GM23338 (cell line): Measurements from ENCODE around the gene ME1. TPM values are rescaled to one million over a fixed set of nuclear protein-coding genes. Genes with fewer than 3 reads are reported as not detected.

ENCODE experiments used
- ATAC-seq: fragments of 200-7000 bp; cut with Tn5 transposase; 3 replicates; pipeline ENCODE4 v1.9.1; 2020
- DNase-seq: peaks from one replicate; pipeline ENCODE4 v3.0.0-alpha.2; 2015; ENCODE audit warnings: low spot score
- H2AFZ ChIP-seq: fragments of 200-600 bp; sonication (generic); 2 replicates; pipeline ENCODE4 v1.8.0; 2016; ENCODE audit warnings: antibody characterized with exemption, mild to moderate bottlenecking, moderate library complexity
- H3F3A ChIP-seq: fragments of 200-600 bp; sonication (generic); replicated peaks from 2 replicates; pipeline ENCODE4 v1.8.0; 2017; ENCODE audit warnings: antibody characterized with exemption, mixed run types, low read depth
- H3K27ac ChIP-seq: fragments of 200-600 bp; sonication (generic); 2 replicates; pipeline ENCODE4 v1.6.1; 2016; ENCODE audit warnings: low read depth
- H3K27me3 ChIP-seq: fragments of 200-600 bp; sonication (generic); 2 replicates; pipeline ENCODE4 v1.8.0; 2016; ENCODE audit warnings: mild to moderate bottlenecking, mixed run types, moderate library complexity; ENCODE audit not compliant: insufficient read depth
- H3K36me3 ChIP-seq: fragments of 200-600 bp; sonication (generic); 2 replicates; pipeline ENCODE4 v1.8.0; 2016; ENCODE audit warnings: mild to moderate bottlenecking; ENCODE audit not compliant: insufficient read depth
- H3K4me1 ChIP-seq: fragments of 200-600 bp; sonication (generic); 2 replicates; pipeline ENCODE4 v1.8.0; 2016; ENCODE audit warnings: mild to moderate bottlenecking, moderate library complexity; ENCODE audit not compliant: insufficient read depth
- H3K4me2 ChIP-seq: fragments of 200-600 bp; sonication (generic); 2 replicates; pipeline ENCODE4 v1.7.1; 2017; ENCODE audit warnings: mixed run types
- H3K4me3 ChIP-seq: fragments of 200-600 bp; sonication (generic); 2 replicates; pipeline ENCODE4 v1.6.1; 2016; ENCODE audit warnings: mixed run types
- H3K79me2 ChIP-seq: fragments of 200-600 bp; sonication (generic); replicated peaks from 2 replicates; pipeline ENCODE4 v1.8.0; 2017; ENCODE audit warnings: mild to moderate bottlenecking; ENCODE audit not compliant: insufficient read depth
- H3K9me2 ChIP-seq: fragments of 200-600 bp; sonication (generic); 2 replicates; pipeline ENCODE4 v1.8.0; 2017; ENCODE audit not compliant: insufficient read depth
- H4K20me1 ChIP-seq: fragments of 200-600 bp; sonication (generic); replicated peaks from 2 replicates; pipeline ENCODE4 v1.8.0; 2017; ENCODE audit warnings: mild to moderate bottlenecking; ENCODE audit not compliant: insufficient read depth
- H3K27ac Mint-ChIP-seq: 2 replicates; pipeline ENCODE4 v1.8.0; 2020; ENCODE audit warnings: inconsistent platforms, mild to moderate bottlenecking, moderate library complexity, mixed read lengths
- H3K27me3 Mint-ChIP-seq: 3 replicates; pipeline ENCODE4 v1.8.0; 2022; ENCODE audit warnings: low read depth, mild to moderate bottlenecking, moderate library complexity, mixed read lengths, inconsistent platforms; ENCODE audit not compliant: insufficient read depth, poor library complexity
- H3K36me3 Mint-ChIP-seq: 3 replicates; pipeline ENCODE4 v1.8.0; 2021; ENCODE audit warnings: low read depth, mild to moderate bottlenecking, inconsistent platforms, moderate library complexity, mixed read lengths
- H3K4me1 Mint-ChIP-seq: 3 replicates; pipeline ENCODE4 v1.8.0; 2020; ENCODE audit warnings: mild to moderate bottlenecking, inconsistent platforms, mixed read lengths
- H3K4me3 Mint-ChIP-seq: 3 replicates; pipeline ENCODE4 v1.8.0; 2021; ENCODE audit warnings: moderate library complexity, mild to moderate bottlenecking, inconsistent platforms, mixed read lengths
- H3K9me3 Mint-ChIP-seq: 3 replicates; pipeline ENCODE4 v1.8.0; 2020; ENCODE audit warnings: moderate library complexity, mild to moderate bottlenecking, inconsistent platforms, mixed read lengths
- CREB1 ChIP-seq: fragments of 250-450 bp; sonication (Bioruptor Pico); IDR thresholded peaks from 2 replicates; pipeline ENCODE4 v1.5.0; 2020; ENCODE audit warnings: low read depth, mild to moderate bottlenecking, moderate library complexity
- CTCF ChIP-seq, 2 experiments: fragments of 200-600 bp in 1 of 2; sonication (generic) in 1 of 2; conservative IDR thresholded peaks; 2 replicates each; pipeline versions ENCODE4 v1.5.1 to v1.6.1; 2016 to 2017; ENCODE audit warnings: antibody characterized with exemption in 2 of 2, low read depth in 2 of 2, mild to moderate bottlenecking in 2 of 2, moderate library complexity in 1 of 2
- EZH2 ChIP-seq: fragments of 200-600 bp; sonication (generic); IDR thresholded peaks from one replicate; pipeline ENCODE4 v1.8.0; 2017; ENCODE audit warnings: antibody characterized with exemption, mild to moderate bottlenecking, low read depth; ENCODE audit not compliant: unreplicated experiment
- EZH2phosphoT487 ChIP-seq: fragments of 200-600 bp; sonication (generic); IDR thresholded peaks from one replicate; pipeline ENCODE4 v1.8.1; 2018; ENCODE audit warnings: antibody characterized with exemption; ENCODE audit not compliant: unreplicated experiment
- JUNB ChIP-seq: IDR thresholded peaks from one replicate; pipeline ENCODE4 v1.6.1; 2016; ENCODE audit warnings: antibody characterized with exemption; ENCODE audit not compliant: unreplicated experiment
- NANOG ChIP-seq: IDR thresholded peaks from 2 replicates; pipeline ENCODE4 v1.6.1; 2016; ENCODE audit warnings: antibody characterized with exemption, borderline replicate concordance
- POLR2AphosphoS5 ChIP-seq: IDR thresholded peaks from 2 replicates; pipeline ENCODE4 v1.6.1; 2016; ENCODE audit warnings: antibody characterized with exemption, low read depth
- ZNF114 ChIP-seq: fragments of 250-450 bp; sonication (Bioruptor Pico); IDR thresholded peaks from 2 replicates; pipeline ENCODE4 v1.5.0; 2020; ENCODE audit warnings: mild to moderate bottlenecking, moderate library complexity
- ZNF331 ChIP-seq: fragments of 250-450 bp; sonication (Bioruptor Pico); IDR thresholded peaks from 2 replicates; pipeline ENCODE4 v1.5.0; 2020; ENCODE audit warnings: low read depth, mild to moderate bottlenecking, moderate library complexity
- polyA plus RNA-seq: library from polyadenylated mRNA; unstranded; fragments of >200 nt; fragmentation: Nextera tagmentation; extraction: Ambion mirVana; gene quantifications from 2 replicates; pipeline ENCODE4 v1.2.1, GENCODE V29; 2016
- total RNA-seq: library from RNA; depleted of rRNA; stranded (reverse); fragments of >200 nt; shearing (Covaris generic); gene quantifications from 2 replicates; pipeline ENCODE4 v1.2.3, GENCODE V29; 2014
- TF ChIP-seq, protein P1 (sequence below): IDR thresholded peaks from 2 replicates; pipeline ENCODE4 v1.6.1; 2016; ENCODE audit warnings: antibody characterized with exemption
- TF ChIP-seq, protein P2 (sequence below): IDR thresholded peaks from one replicate; pipeline ENCODE4 v1.6.1; 2018; ENCODE audit warnings: antibody characterized with exemption; ENCODE audit not compliant: unreplicated experiment

The ME1 gene
- total and polyA plus RNA-seq, 2 experiments from 2014 or later = 6.4 to 8.0 TPM

GRCh38 chr6:83474309-83474708 is 43.5 kb upstream of the ME1 start:
- Histone ChIP-seq H3K4me2 (peak overlapping the region; percentile 45), H3K4me1 (peaks cover 13% of the 10 kb centered on the region), H3F3A (no peaks in the 10 kb centered on the region), H3K79me2 (no peaks in the 10 kb centered on the region), H2AFZ (peak overlapping the region; percentile 81), H3K4me3 (no peak overlapping the region), H3K27ac (no peak overlapping the region), H3K27me3 (no peaks in the 10 kb centered on the region), H3K36me3 (no peaks in the 10 kb centered on the region), H4K20me1 (no peaks in the 10 kb centered on the region), H3K9me2 (no peaks in the 10 kb centered on the region)
- H3K9me3 Mint-ChIP-seq = no peaks in the 10 kb centered on the region
- H3K4me1 Mint-ChIP-seq = peaks cover 5% of the 10 kb centered on the region
- peaks cover 1% of the 10 kb centered on the region for H3K27me3 Mint-ChIP-seq
- no peaks in the 10 kb centered on the region for H3K36me3 Mint-ChIP-seq
- H3K4me3 Mint-ChIP-seq = no peak overlapping the region
- no peak overlapping the region for H3K27ac Mint-ChIP-seq
- ATAC-seq = no peak; the same call in 2 of the 3 replicates
- peak; percentile 2 for DNase-seq
- TF ChIP-seq CREB1 (CRISPR knock-in tag) (no peak), ZNF331 (CRISPR knock-in tag) (no peak), EZH2phosphoT487 (no peak), JUNB (no peak), NANOG (no peak)
- TF ChIP-seq, protein P1, sequence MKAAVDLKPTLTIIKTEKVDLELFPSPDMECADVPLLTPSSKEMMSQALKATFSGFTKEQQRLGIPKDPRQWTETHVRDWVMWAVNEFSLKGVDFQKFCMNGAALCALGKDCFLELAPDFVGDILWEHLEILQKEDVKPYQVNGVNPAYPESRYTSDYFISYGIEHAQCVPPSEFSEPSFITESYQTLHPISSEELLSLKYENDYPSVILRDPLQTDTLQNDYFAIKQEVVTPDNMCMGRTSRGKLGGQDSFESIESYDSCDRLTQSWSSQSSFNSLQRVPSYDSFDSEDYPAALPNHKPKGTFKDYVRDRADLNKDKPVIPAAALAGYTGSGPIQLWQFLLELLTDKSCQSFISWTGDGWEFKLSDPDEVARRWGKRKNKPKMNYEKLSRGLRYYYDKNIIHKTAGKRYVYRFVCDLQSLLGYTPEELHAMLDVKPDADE = no peak

GRCh38 chr6:83472767-83473166 is 41.9 kb upstream of the ME1 start:
- Mint-ChIP-seq H3K4me3 (no peak overlapping the region), H3K27ac (no peak overlapping the region), H3K4me1 (peaks cover 5% of the 10 kb centered on the region), H3K36me3 (no peaks in the 10 kb centered on the region), H3K9me3 (no peaks in the 10 kb centered on the region), H3K27me3 (no peaks in the 10 kb centered on the region)
- Histone ChIP-seq H3F3A (no peaks in the 10 kb centered on the region), H3K27ac (no peak overlapping the region), H3K79me2 (no peaks in the 10 kb centered on the region), H4K20me1 (no peaks in the 10 kb centered on the region), H3K4me2 (no peak overlapping the region), H2AFZ (no peak overlapping the region), H3K4me1 (peaks cover 13% of the 10 kb centered on the region), H3K27me3 (no peaks in the 10 kb centered on the region), H3K9me2 (no peaks in the 10 kb centered on the region), H3K36me3 (no peaks in the 10 kb centered on the region), H3K4me3 (no peak overlapping the region)
- DNase-seq = no peak
- ATAC-seq = no peak
- no peak for TF ChIP-seq EZH2
- TF ChIP-seq NANOG = no peak
- no peak for TF ChIP-seq CTCF (conservative IDR thresholded peaks at IDR 0.05; ENCODE audit: low read depth in 2 of 2)
- TF ChIP-seq, protein P1 = no peak
- TF ChIP-seq CREB1 (CRISPR knock-in tag) = no peak
- TF ChIP-seq ZNF114 (CRISPR knock-in tag) = no peak
- no peak for TF ChIP-seq JUNB
- no peak for TF ChIP-seq EZH2phosphoT487
- TF ChIP-seq POLR2AphosphoS5 = no peak
- TF ChIP-seq, protein P2, sequence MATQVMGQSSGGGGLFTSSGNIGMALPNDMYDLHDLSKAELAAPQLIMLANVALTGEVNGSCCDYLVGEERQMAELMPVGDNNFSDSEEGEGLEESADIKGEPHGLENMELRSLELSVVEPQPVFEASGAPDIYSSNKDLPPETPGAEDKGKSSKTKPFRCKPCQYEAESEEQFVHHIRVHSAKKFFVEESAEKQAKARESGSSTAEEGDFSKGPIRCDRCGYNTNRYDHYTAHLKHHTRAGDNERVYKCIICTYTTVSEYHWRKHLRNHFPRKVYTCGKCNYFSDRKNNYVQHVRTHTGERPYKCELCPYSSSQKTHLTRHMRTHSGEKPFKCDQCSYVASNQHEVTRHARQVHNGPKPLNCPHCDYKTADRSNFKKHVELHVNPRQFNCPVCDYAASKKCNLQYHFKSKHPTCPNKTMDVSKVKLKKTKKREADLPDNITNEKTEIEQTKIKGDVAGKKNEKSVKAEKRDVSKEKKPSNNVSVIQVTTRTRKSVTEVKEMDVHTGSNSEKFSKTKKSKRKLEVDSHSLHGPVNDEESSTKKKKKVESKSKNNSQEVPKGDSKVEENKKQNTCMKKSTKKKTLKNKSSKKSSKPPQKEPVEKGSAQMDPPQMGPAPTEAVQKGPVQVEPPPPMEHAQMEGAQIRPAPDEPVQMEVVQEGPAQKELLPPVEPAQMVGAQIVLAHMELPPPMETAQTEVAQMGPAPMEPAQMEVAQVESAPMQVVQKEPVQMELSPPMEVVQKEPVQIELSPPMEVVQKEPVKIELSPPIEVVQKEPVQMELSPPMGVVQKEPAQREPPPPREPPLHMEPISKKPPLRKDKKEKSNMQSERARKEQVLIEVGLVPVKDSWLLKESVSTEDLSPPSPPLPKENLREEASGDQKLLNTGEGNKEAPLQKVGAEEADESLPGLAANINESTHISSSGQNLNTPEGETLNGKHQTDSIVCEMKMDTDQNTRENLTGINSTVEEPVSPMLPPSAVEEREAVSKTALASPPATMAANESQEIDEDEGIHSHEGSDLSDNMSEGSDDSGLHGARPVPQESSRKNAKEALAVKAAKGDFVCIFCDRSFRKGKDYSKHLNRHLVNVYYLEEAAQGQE = no peak
- TF ChIP-seq ZNF331 (CRISPR knock-in tag) = no peak
